H1 (cell line): ENCODE results near the gene ABTB1. TPM values are rescaled to one million over a fixed set of nuclear protein-coding genes. Genes with fewer than 3 reads are reported as not detected.

Experiments
- CTCF ChIA-PET: fragments of 300-600 bp; sonication (Branson Sonifier 250); formaldehyde crosslinking; loops from one replicate; lab custom pipeline; 2021; ENCODE audit not compliant: partially characterized antibody; lab: Charles Lee
- POLR2A ChIA-PET: fragments of 300-600 bp; sonication (Branson Sonifier 250); formaldehyde crosslinking; loops from one replicate; lab custom pipeline; 2021; ENCODE audit warnings: inconsistent platforms; ENCODE audit not compliant: partially characterized antibody; lab: Charles Lee
- DNase-seq, 2 experiments: peaks; one replicate each; pipeline versions ENCODE4 v3.0.0 to v3.0.0-alpha.2; 2010 to 2022; ENCODE audit warnings: low spot score in 2 of 2, low read depth in 1 of 2, mixed read lengths in 1 of 2
- FAIRE-seq: peaks from 2 replicates; lab custom pipeline; 2011; peaks lifted over from hg19 to GRCh38; lab: Jason Lieb, UNC
- H2AFZ ChIP-seq: 2 replicates; pipeline ENCODE4 v1.8.1; 2012; ENCODE audit warnings: low read length, inconsistent platforms
- H2AK5ac ChIP-seq: 2 replicates; pipeline ENCODE4 v1.6.1; 2013; ENCODE audit warnings: low read depth, low read length
- H2BK120ac ChIP-seq: replicated peaks from 2 replicates; pipeline ENCODE3; 2013; ENCODE audit warnings: low read depth, low read length, inconsistent platforms
- H2BK12ac ChIP-seq: 2 replicates; pipeline ENCODE4 v1.6.1; 2013; ENCODE audit warnings: low read depth, low read length
- H2BK15ac ChIP-seq: 2 replicates; pipeline ENCODE4 v1.6.1; 2013; ENCODE audit warnings: low read length
- H2BK20ac ChIP-seq: 2 replicates; pipeline ENCODE4 v1.6.1; 2013; ENCODE audit warnings: low read length
- H2BK5ac ChIP-seq: 2 replicates; pipeline ENCODE4 v1.6.1; 2013; ENCODE audit warnings: low read depth, low read length
- H3K14ac ChIP-seq: 2 replicates; pipeline ENCODE4 v1.6.1; 2013; ENCODE audit warnings: inconsistent platforms; ENCODE audit not compliant: insufficient read length
- H3K18ac ChIP-seq: 2 replicates; pipeline ENCODE4 v1.6.1; 2013; ENCODE audit warnings: low read length; ENCODE audit errors: extremely low read depth
- H3K23ac ChIP-seq: 2 replicates; pipeline ENCODE4 v1.6.1; 2013; ENCODE audit warnings: inconsistent platforms; ENCODE audit not compliant: insufficient read length
- H3K23me2 ChIP-seq: 2 replicates; pipeline ENCODE4 v1.6.1; 2013; ENCODE audit warnings: low read depth, low read length
- H3K27ac ChIP-seq: 2 replicates; pipeline ENCODE4 v1.6.1; 2011; ENCODE audit warnings: low read depth, low read length, inconsistent platforms
- H3K27me3 ChIP-seq, 4 experiments: replicated peaks in 1 of 4; 1 replicate in 1 of 4; 2 replicates in 3 of 4; pipeline versions ENCODE4 v1.6.1 to v1.8.1; 2011 to 2013; ENCODE audit warnings: low read length in 3 of 4, mild to moderate bottlenecking in 3 of 4, inconsistent platforms in 2 of 4, mixed read lengths in 2 of 4, moderate library complexity in 1 of 4; ENCODE audit not compliant: control insufficient read depth in 3 of 4, insufficient read depth in 3 of 4; ENCODE audit errors: extremely low read depth in 1 of 4
- H3K36me3 ChIP-seq, 4 experiments: 2 replicates each; pipeline versions ENCODE4 v1.6.1 to v1.8.1; 2011 to 2013; ENCODE audit warnings: mild to moderate bottlenecking in 4 of 4, low read length in 3 of 4, moderate library complexity in 2 of 4, control low read depth in 1 of 4, inconsistent platforms in 1 of 4; ENCODE audit not compliant: insufficient read depth in 4 of 4, control insufficient read depth in 2 of 4
- H3K4ac ChIP-seq: replicated peaks from 2 replicates; pipeline ENCODE3; 2013; ENCODE audit warnings: low read length, low read depth, mixed read lengths, inconsistent platforms; ENCODE audit not compliant: insufficient read length
- H3K4me1 ChIP-seq, 4 experiments: replicated peaks in 1 of 4; 1 replicate in 1 of 4; 2 replicates in 3 of 4; pipeline versions ENCODE4 v1.6.1 to v1.8.1; 2011 to 2013; ENCODE audit warnings: low read length in 3 of 4, inconsistent platforms in 2 of 4, mixed read lengths in 1 of 4; ENCODE audit not compliant: insufficient read depth in 4 of 4, control insufficient read depth in 3 of 4
- H3K4me2 ChIP-seq, 2 experiments: 2 replicates each; pipeline versions ENCODE4 v1.6.1 to v1.8.1; 2011 to 2013; ENCODE audit warnings: low read depth in 2 of 2, low read length in 2 of 2, control low read depth in 1 of 2, inconsistent platforms in 1 of 2, mild to moderate bottlenecking in 1 of 2; ENCODE audit not compliant: insufficient read depth in 1 of 2
- H3K4me3 ChIP-seq, 4 experiments: fragments of 200-600, 300-600 bp in 1 of 4; sonication (generic), shearing (Covaris generic), sonication (Bioruptor Twin) in 1 of 4; 2 replicates each; pipeline versions ENCODE4 v1.5.1 to v1.8.1; 2011 to 2016; ENCODE audit warnings: low read length in 4 of 4, low read depth in 3 of 4, control low read depth in 2 of 4, inconsistent platforms in 2 of 4, mild to moderate bottlenecking in 2 of 4, mixed read lengths in 1 of 4, moderate library complexity in 1 of 4; ENCODE audit not compliant: insufficient read depth in 2 of 4; ENCODE audit errors: extremely low read depth in 1 of 4
- H3K56ac ChIP-seq: replicated peaks from 2 replicates; pipeline ENCODE3; 2013; ENCODE audit warnings: low read depth, mild to moderate bottlenecking, mixed read lengths, low read length, inconsistent platforms; ENCODE audit not compliant: insufficient read length
- H3K79me1 ChIP-seq: 2 replicates; pipeline ENCODE4 v1.6.1; 2013; ENCODE audit warnings: low read depth, low read length, control low read depth
- H3K79me2 ChIP-seq, 2 experiments: 2 replicates each; pipeline versions ENCODE4 v1.6.1 to v1.8.1; 2012 to 2013; ENCODE audit warnings: low read length in 2 of 2, mild to moderate bottlenecking in 2 of 2, inconsistent platforms in 1 of 2; ENCODE audit not compliant: insufficient read depth in 2 of 2, control insufficient read depth in 1 of 2
- H3K9ac ChIP-seq, 4 experiments: replicated peaks in 1 of 4; 1 replicate in 1 of 4; 2 replicates in 3 of 4; pipeline versions ENCODE4 v1.6.1 to v1.8.1; 2011 to 2013; ENCODE audit warnings: low read depth in 3 of 4, low read length in 3 of 4, control low read depth in 2 of 4, mild to moderate bottlenecking in 2 of 4, moderate library complexity in 2 of 4, inconsistent platforms in 1 of 4; ENCODE audit errors: extremely low read depth in 1 of 4
- H3K9me3 ChIP-seq, 2 experiments: 2 replicates each; pipeline versions ENCODE4 v1.6.1 to v1.8.1; 2012 to 2013; ENCODE audit warnings: mild to moderate bottlenecking in 2 of 2, moderate library complexity in 2 of 2, control low read depth in 1 of 2, inconsistent platforms in 1 of 2, low read depth in 1 of 2, low read length in 1 of 2, mixed read lengths in 1 of 2; ENCODE audit not compliant: insufficient read depth in 2 of 2
- H4K20me1 ChIP-seq, 2 experiments: replicated peaks in 1 of 2; 2 replicates each; pipeline versions ENCODE3 to v1.8.1; 2011 to 2013; ENCODE audit warnings: inconsistent platforms in 2 of 2, low read length in 2 of 2, mild to moderate bottlenecking in 1 of 2; ENCODE audit not compliant: insufficient read depth in 2 of 2, control insufficient read depth in 1 of 2
- H4K5ac ChIP-seq: 2 replicates; pipeline ENCODE4 v1.6.1; 2013; ENCODE audit warnings: low read length, low read depth, mixed read lengths, inconsistent platforms; ENCODE audit not compliant: insufficient read length
- H4K8ac ChIP-seq: 2 replicates; pipeline ENCODE4 v1.8.0; 2013; ENCODE audit warnings: mild to moderate bottlenecking, moderate library complexity, low read length, inconsistent platforms; ENCODE audit not compliant: insufficient read depth; ENCODE audit errors: extremely low read depth
- H4K91ac ChIP-seq: replicated peaks from 2 replicates; pipeline ENCODE3; 2013; ENCODE audit warnings: low read length, mixed read lengths, inconsistent platforms; ENCODE audit not compliant: insufficient read length
- BACH1 ChIP-seq: IDR thresholded peaks from 2 replicates; pipeline ENCODE4 v1.6.1; 2012; ENCODE audit warnings: low read length, improper control_type of control experiment
- CBX5 ChIP-seq: fragments of 300-800, 300-1000 bp; sonication (generic); IDR thresholded peaks from 2 replicates; pipeline ENCODE4 v1.7.1; 2016; ENCODE audit warnings: antibody characterized with exemption, low read length, low read depth
- CTBP2 ChIP-seq: IDR thresholded peaks from 2 replicates; pipeline ENCODE4 v1.7.0; 2011; ENCODE audit warnings: borderline replicate concordance, mild to moderate bottlenecking, moderate library complexity, mixed read lengths, low read length; ENCODE audit not compliant: insufficient read depth, insufficient read length
- E2F6 ChIP-seq: IDR thresholded peaks from 2 replicates; pipeline ENCODE4 v1.6.1; 2012; ENCODE audit warnings: inconsistent platforms
- EP300 ChIP-seq, 2 experiments: IDR thresholded peaks; 1 replicate in 1 of 2; 2 replicates in 1 of 2; pipeline ENCODE4 v1.6.1; 2011 to 2012; ENCODE audit warnings: low read depth in 2 of 2, low read length in 2 of 2, mild to moderate bottlenecking in 2 of 2, borderline replicate concordance in 1 of 2, inconsistent platforms in 1 of 2, moderate library complexity in 1 of 2
- GABPA ChIP-seq: IDR thresholded peaks from 2 replicates; pipeline ENCODE4 v1.6.1; 2011; ENCODE audit warnings: mild to moderate bottlenecking, low read length, moderate library complexity, borderline replicate concordance; ENCODE audit not compliant: insufficient read depth
- KDM4A ChIP-seq: IDR thresholded peaks from one replicate; pipeline ENCODE4 v1.7.1; 2012; ENCODE audit warnings: low read depth, mild to moderate bottlenecking, moderate library complexity, low read length, inconsistent platforms; ENCODE audit not compliant: severe bottlenecking
- PHF8 ChIP-seq: fragments of 200-600 bp; sonication (generic); conservative IDR thresholded peaks from 2 replicates; pipeline ENCODE4 v1.7.1; 2012; ENCODE audit warnings: low read depth, mild to moderate bottlenecking, inconsistent platforms, low read length, moderate library complexity
- RBBP5 ChIP-seq: IDR thresholded peaks from 2 replicates; pipeline ENCODE4 v1.7.1; 2012; ENCODE audit warnings: low read depth, mild to moderate bottlenecking, inconsistent platforms, low read length, moderate library complexity, borderline replicate concordance
- SP1 ChIP-seq: IDR thresholded peaks from 2 replicates; pipeline ENCODE4 v1.6.1; 2011; ENCODE audit warnings: low read depth, low read length
- TBP ChIP-seq: IDR thresholded peaks from 2 replicates; pipeline ENCODE4 v1.6.1; 2011; ENCODE audit warnings: low read depth, low read length, improper control_type of control experiment
- TEAD4 ChIP-seq: IDR thresholded peaks from 2 replicates; pipeline ENCODE4 v1.6.1; 2012; ENCODE audit warnings: low read depth, low read length, inconsistent platforms, mixed read lengths
- WGBS, 2 experiments: shearing (Covaris generic) in 1 of 2; methylation state at CpG; one replicate each; pipeline versions ENCODE4 v1.1.6 to v1.1.7; 2013 to 2015; ENCODE audit warnings: low lambda C conversion rate in 2 of 2, mixed read lengths in 2 of 2, inconsistent platforms in 1 of 2, low coverage in 1 of 2, missing lambda C conversion rate in 1 of 2; ENCODE audit not compliant: insufficient replicate concordance in 2 of 2, insufficient coverage in 1 of 2, insufficient read length in 1 of 2; ENCODE audit errors: extremely low coverage in 1 of 2, missing lambda C conversion rate in 1 of 2; 5-methylcytosine and 5-hydroxymethylcytosine counted together
- polyA plus RNA-seq, 7 experiments: library from polyadenylated mRNA; depleted of rRNA in 3 of 7; stranded (reverse) in 5 of 7; unstranded in 2 of 7; fragments of >200 nt in 5 of 7; fragments of 200-250 nt in 2 of 7; gene quantifications; 1 replicate in 5 of 7; 2 replicates in 1 of 7; 4 replicates in 1 of 7; pipeline versions ENCODE4 v1.2.1 to v1.2.3, GENCODE V29; 2011 to 2013; ENCODE audit warnings: missing spikeins in 2 of 7, mixed read lengths in 2 of 7
- total RNA-seq: library from RNA; stranded (reverse); fragmentation: NEBNext Ultra II Directional; extraction: Animal tissue kit (Norgen Biotek cat#: 25700); gene quantifications from 2 replicates; pipeline ENCODE4 v1.2.1, GENCODE V29; 2021

ABTB1 gene
- total and polyA plus RNA-seq, 2 of the 8 experiments (the other 6 are each of a cell fraction or from before 2014, with no cell fraction given): 7.1 to 9.4 TPM

GRCh38 chr3:127707851-127708411, 35.2 kb downstream of the ABTB1 start:
- CTCF ChIA-PET: interaction anchor here (0.8 to 3.4 kb wide), 11 partner anchors 9 to 263 kb away, joined by 3 to 35 read pairs (median 4); no protein-coding TSS in a partner anchor
- TF ChIP-seq TBP: no peak
- TF ChIP-seq PHF8: no peak
- TF ChIP-seq BACH1: no peak
- TF ChIP-seq CBX5: no peak
- TF ChIP-seq GABPA: no peak
- no peak for TF ChIP-seq CTBP2
- no peak for TF ChIP-seq KDM4A
- TF ChIP-seq TEAD4: no peak
- TF ChIP-seq E2F6: no peak
- no peak for TF ChIP-seq SP1
- TF ChIP-seq RBBP5: no peak
- no peak for TF ChIP-seq EP300 (IDR thresholded peaks at IDR 0.05; ENCODE audit: borderline replicate concordance in 1 of 2, low read depth in 2 of 2, low read length in 2 of 2)

More at GRCh38 chr3:127707851-127708411, 35.2 kb downstream of the ABTB1 start:
- Histone ChIP-seq H2AK5ac (no peak overlapping the region), H2BK120ac (no peak overlapping the region), H3K4ac (no peak overlapping the region), H3K27me3 (no peaks in the 10 kb centered on the region), H4K20me1 (no peaks in the 10 kb centered on the region), H3K79me1 (no peaks in the 10 kb centered on the region; the same call in 1 of the 2 replicates), H3K79me2 (no peaks in the 10 kb centered on the region), H3K9me3 (no peaks in the 10 kb centered on the region), H2BK15ac (no peak overlapping the region), H3K14ac (no peak overlapping the region), H3K4me1 (peaks cover 0 to 8% (median 0%) of the 10 kb centered on the region in 4 experiments; a peak in 3 of 7 replicates), H3K56ac (no peak overlapping the region), H3K4me3 (no peak overlapping the region), H4K8ac (no peak overlapping the region), H2BK20ac (no peak overlapping the region), H3K27ac (no peak overlapping the region), H2AFZ (peak overlapping the region; percentile 81; the same call in 1 of the 2 replicates), H3K23ac (no peak overlapping the region), H4K91ac (no peak overlapping the region), H3K4me2 (no peak overlapping the region), H3K36me3 (no peaks in the 10 kb centered on the region), H4K5ac (no peak overlapping the region), H2BK12ac (no peak overlapping the region), H3K18ac (no peak overlapping the region), H3K23me2 (no peaks in the 10 kb centered on the region), H2BK5ac (no peak overlapping the region), H3K9ac (no peak overlapping the region)
- POLR2A ChIA-PET: no interaction called here
- 67% methylated on average over 13 of the region's 13 CpGs; no CpG with 5 or more reads in 1 of the 2 experiments for WGBS, 2 experiments
- DNase-seq: no peak
- FAIRE-seq: no peak
